ENCODE measurements around the gene COL4A2.

DNA sequence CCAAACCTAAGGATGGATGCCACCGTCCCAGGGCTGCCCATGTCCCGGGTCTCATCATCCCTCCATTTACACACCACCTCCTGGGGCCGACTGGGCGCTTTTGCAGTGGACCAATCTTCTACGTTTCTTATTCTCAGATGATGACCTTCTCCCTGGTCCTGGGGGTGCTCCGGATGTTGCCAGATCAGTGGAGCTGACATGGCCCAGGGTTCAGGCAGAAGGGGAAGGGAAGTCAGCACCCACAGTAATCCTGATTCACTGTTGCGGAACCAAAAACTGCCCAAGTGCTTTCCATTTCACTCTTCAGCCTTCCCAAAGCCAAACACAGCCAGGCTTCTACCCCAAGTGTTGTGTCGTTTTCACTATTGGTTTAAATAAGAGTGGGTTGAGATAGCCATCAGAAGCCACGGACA lies 224.6 kb downstream of the COL4A2 start:
- TF ChIP-seq POLR2AphosphoS5 (IDR thresholded peaks at IDR 0.05) (no peak), EP300 (IDR thresholded peaks at IDR 0.05) (no peak)
- TF ChIP-seq, protein P1, sequence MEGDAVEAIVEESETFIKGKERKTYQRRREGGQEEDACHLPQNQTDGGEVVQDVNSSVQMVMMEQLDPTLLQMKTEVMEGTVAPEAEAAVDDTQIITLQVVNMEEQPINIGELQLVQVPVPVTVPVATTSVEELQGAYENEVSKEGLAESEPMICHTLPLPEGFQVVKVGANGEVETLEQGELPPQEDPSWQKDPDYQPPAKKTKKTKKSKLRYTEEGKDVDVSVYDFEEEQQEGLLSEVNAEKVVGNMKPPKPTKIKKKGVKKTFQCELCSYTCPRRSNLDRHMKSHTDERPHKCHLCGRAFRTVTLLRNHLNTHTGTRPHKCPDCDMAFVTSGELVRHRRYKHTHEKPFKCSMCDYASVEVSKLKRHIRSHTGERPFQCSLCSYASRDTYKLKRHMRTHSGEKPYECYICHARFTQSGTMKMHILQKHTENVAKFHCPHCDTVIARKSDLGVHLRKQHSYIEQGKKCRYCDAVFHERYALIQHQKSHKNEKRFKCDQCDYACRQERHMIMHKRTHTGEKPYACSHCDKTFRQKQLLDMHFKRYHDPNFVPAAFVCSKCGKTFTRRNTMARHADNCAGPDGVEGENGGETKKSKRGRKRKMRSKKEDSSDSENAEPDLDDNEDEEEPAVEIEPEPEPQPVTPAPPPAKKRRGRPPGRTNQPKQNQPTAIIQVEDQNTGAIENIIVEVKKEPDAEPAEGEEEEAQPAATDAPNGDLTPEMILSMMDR (IDR thresholded peaks at IDR 0.05): no peak

Data from esophagus muscularis mucosa (tissue), 4 donors.